Endothelial cell (in vitro differentiated cells): ENCODE results near the gene NAIF1. TPM values are rescaled to one million over a fixed set of nuclear protein-coding genes. Genes with fewer than 3 reads are reported as not detected.

Experiments
- DNase-seq: peaks from one replicate; pipeline ENCODE4 v3.0.0; 2021; ENCODE audit warnings: low spot score
- H3K27ac Mint-ChIP-seq: one replicate; pipeline ENCODE4 v1.8.0; 2021; ENCODE audit warnings: mixed read lengths, inconsistent platforms; ENCODE audit not compliant: unreplicated experiment
- H3K27me3 Mint-ChIP-seq: one replicate; pipeline ENCODE4 v1.8.0; 2021; ENCODE audit warnings: mild to moderate bottlenecking, moderate library complexity, mixed read lengths, inconsistent platforms; ENCODE audit not compliant: unreplicated experiment
- H3K36me3 Mint-ChIP-seq: one replicate; pipeline ENCODE4 v1.8.0; 2021; ENCODE audit warnings: mild to moderate bottlenecking, low read depth, mixed read lengths, inconsistent platforms; ENCODE audit not compliant: unreplicated experiment
- H3K4me1 Mint-ChIP-seq: one replicate; pipeline ENCODE4 v1.8.0; 2021; ENCODE audit warnings: mild to moderate bottlenecking, mixed read lengths, inconsistent platforms; ENCODE audit not compliant: unreplicated experiment
- H3K4me3 Mint-ChIP-seq: one replicate; pipeline ENCODE4 v1.8.0; 2021; ENCODE audit warnings: mild to moderate bottlenecking, mixed read lengths, inconsistent platforms; ENCODE audit not compliant: unreplicated experiment
- H3K9me3 Mint-ChIP-seq: one replicate; pipeline ENCODE4 v1.8.0; 2021; ENCODE audit warnings: mixed read lengths, inconsistent platforms; ENCODE audit not compliant: unreplicated experiment
- CTCF ChIP-seq: fragments of 200-600 bp; sonication (generic); IDR thresholded peaks from one replicate; pipeline ENCODE4 v1.5.0; 2021; ENCODE audit warnings: antibody characterized with exemption; ENCODE audit not compliant: unreplicated experiment
- total RNA-seq: library from RNA; stranded (reverse); fragmentation: NEBNext Ultra II Directional; extraction: Animal tissue kit (Norgen Biotek cat#: 25700); gene quantifications from one replicate; pipeline ENCODE4 v1.2.1, GENCODE V29; 2021; ENCODE audit not compliant: unreplicated experiment

The NAIF1 gene
- total RNA-seq, 1 donor from 2014 or later: 9.9 TPM

GRCh38 chr9:128094166-128094949 is 27.2 kb upstream of the NAIF1 start:
- TF ChIP-seq CTCF: no peak
- peak; percentile 50 for DNase-seq
- Mint-ChIP-seq H3K4me1 (peaks cover 15% of the 10 kb centered on the region), H3K9me3 (no peaks in the 10 kb centered on the region), H3K4me3 (no peak overlapping the region), H3K36me3 (peaks cover 7% of the 10 kb centered on the region), H3K27me3 (peaks cover 6% of the 10 kb centered on the region), H3K27ac (peak overlapping the region; percentile 94)

GRCh38 chr9:128093011-128093410 is 25.9 kb upstream of the NAIF1 start:
- Mint-ChIP-seq H3K4me1 (peaks cover 6% of the 10 kb centered on the region), H3K4me3 (no peak overlapping the region), H3K27me3 (peaks cover 2% of the 10 kb centered on the region), H3K27ac (peak overlapping the region; percentile 33), H3K36me3 (peaks cover 7% of the 10 kb centered on the region), H3K9me3 (no peaks in the 10 kb centered on the region)
- no peak for TF ChIP-seq CTCF
- DNase-seq: no peak

GRCh38 chr9:128092199-128092977 is 25.3 kb upstream of the NAIF1 start:
- no peak for TF ChIP-seq CTCF
- H3K4me3 Mint-ChIP-seq: no peak overlapping the region
- no peak for DNase-seq
- peaks cover 7% of the 10 kb centered on the region for H3K36me3 Mint-ChIP-seq
- peaks cover 4% of the 10 kb centered on the region for H3K4me1 Mint-ChIP-seq
- H3K9me3 Mint-ChIP-seq: no peaks in the 10 kb centered on the region
- peaks cover 2% of the 10 kb centered on the region for H3K27me3 Mint-ChIP-seq
- H3K27ac Mint-ChIP-seq: no peak overlapping the region

GRCh38 chr9:128091571-128091970 is 24.5 kb upstream of the NAIF1 start:
- peaks cover 2% of the 10 kb centered on the region for H3K27me3 Mint-ChIP-seq
- DNase-seq: no peak
- H3K9me3 Mint-ChIP-seq: no peaks in the 10 kb centered on the region
- H3K36me3 Mint-ChIP-seq: peaks cover 7% of the 10 kb centered on the region
- peaks cover 4% of the 10 kb centered on the region for H3K4me1 Mint-ChIP-seq
- TF ChIP-seq CTCF: no peak
- H3K27ac Mint-ChIP-seq: peak overlapping the region; percentile 31
- H3K4me3 Mint-ChIP-seq: no peak overlapping the region

GRCh38 chr9:128091144-128091543 is 24.0 kb upstream of the NAIF1 start:
- no peak for TF ChIP-seq CTCF
- no peaks in the 10 kb centered on the region for H3K9me3 Mint-ChIP-seq
- peaks cover 2% of the 10 kb centered on the region for H3K27me3 Mint-ChIP-seq
- no peak overlapping the region for H3K27ac Mint-ChIP-seq
- no peak overlapping the region for H3K4me3 Mint-ChIP-seq
- DNase-seq: no peak
- peaks cover 7% of the 10 kb centered on the region for H3K36me3 Mint-ChIP-seq
- H3K4me1 Mint-ChIP-seq: peaks cover 4% of the 10 kb centered on the region
